ENCODE results near the gene TTLL1.

GRCh38 chr22:42990131-42990838, 98.9 kb downstream of the TTLL1 start:
- TF ChIP-seq CTCF (IDR thresholded peaks at IDR 0.05; ENCODE audit: borderline replicate concordance, extremely low read depth, low read length, poor library complexity, severe bottlenecking) (no peak), EZH2 (IDR thresholded peaks at IDR 0.05; ENCODE audit: borderline replicate concordance, low read depth, low read length, severe bottlenecking) (no peak)
